Head of caudate nucleus (tissue), 42 donors: ENCODE results near the gene AGPAT3.
A peak's percentile ranks its signal among the peaks of the same experiment; 100 is the strongest.

ENCODE experiments used
- DNase-seq, 42 donors: peaks; one replicate each; pipeline versions ENCODE4 v3.0.0 to v3.0.0-alpha.2; 2020 to 2021; ENCODE audit warnings: mixed read lengths in 7 of 42
- intact Hi-C: fragments of 100-400 bp; cut with DNase I; formaldehyde crosslinking; loops from one replicate; pipeline ENCODE4 v1.15.0; 2022

Gene AGPAT3

GRCh38 chr21:43928222-43929125 is 63.5 kb downstream of the AGPAT3 start:
- intact Hi-C loops, result no loop called here
- no peak for DNase-seq

- peak in 5 of 42 donors; percentile 23 to 54 (median 35) for DNase-seq
- intact Hi-C loops, result no loop called here
These were observed 64.4 kb downstream of the AGPAT3 start for GRCh38 chr21:43929217-43929971.

GRCh38 chr21:43930074-43930847 is 65.2 kb downstream of the AGPAT3 start:
- intact Hi-C loops, result no loop called here
- DNase-seq, result no peak

GRCh38 chr21:43930848-43931375 is 65.9 kb downstream of the AGPAT3 start:
- no peak for DNase-seq
- intact Hi-C loops, result no loop called here

GRCh38 chr21:43931489-43931888 is 66.5 kb downstream of the AGPAT3 start:
- DNase-seq, result peak in 5 of 42 donors; percentile 23 to 66 (median 36)
- intact Hi-C loops, result no loop called here

GRCh38 chr21:43932005-43932404 is 67.0 kb downstream of the AGPAT3 start:
- intact Hi-C loops, result no loop called here
- DNase-seq, result no peak

GRCh38 chr21:43933199-43933598 is 68.2 kb downstream of the AGPAT3 start:
- intact Hi-C loops, result no loop called here
- no peak for DNase-seq

- no peak for DNase-seq
- intact Hi-C loops, result no loop called here
These were observed 68.7 kb downstream of the AGPAT3 start for GRCh38 chr21:43933680-43934079.

GRCh38 chr21:43934116-43934515 is 69.1 kb downstream of the AGPAT3 start:
- DNase-seq, result no peak
- intact Hi-C loops, result no loop called here

- peak in 2 of 42 donors; percentile 32 to 52 for DNase-seq
- intact Hi-C loops, result loop anchor here (5.0 kb wide), 1 partner anchor 133 kb away; no protein-coding TSS in a partner anchor
These were observed 70.0 kb downstream of the AGPAT3 start for GRCh38 chr21:43934716-43935705.

- intact Hi-C loops, result loop anchor here (5.0 kb wide), 1 partner anchor 133 kb away; no protein-coding TSS in a partner anchor
- DNase-seq, result no peak
These were observed 70.7 kb downstream of the AGPAT3 start for GRCh38 chr21:43935711-43936110.

- intact Hi-C loops, result loop anchor here (5.0 kb wide), 1 partner anchor 134 kb away; no protein-coding TSS in a partner anchor
- peak in 6 of 42 donors; percentile 16 to 54 (median 39) for DNase-seq
These were observed 71.4 kb downstream of the AGPAT3 start for GRCh38 chr21:43936247-43936967.

GRCh38 chr21:43937051-43937832 is 72.2 kb downstream of the AGPAT3 start:
- intact Hi-C loops, result loop anchor here (5.0 kb wide), 1 partner anchor 135 kb away; no protein-coding TSS in a partner anchor
- no peak for DNase-seq

- no peak for DNase-seq
- intact Hi-C loops, result loop anchor here (5.0 kb wide), 1 partner anchor 136 kb away; no protein-coding TSS in a partner anchor
These were observed 72.9 kb downstream of the AGPAT3 start for GRCh38 chr21:43937891-43938309.

GRCh38 chr21:43938751-43939442 is 73.9 kb downstream of the AGPAT3 start:
- DNase-seq, result peak; percentile 66 to 94 (median 85)
- intact Hi-C loops, result loop anchor here (5.0 kb wide), 1 partner anchor 137 kb away; no protein-coding TSS in a partner anchor
